ENCODE measurements around the gene OR2T33. TPM values are rescaled to one million over a fixed set of nuclear protein-coding genes. Genes with fewer than 3 reads are reported as not detected.
"Not testable (repeated sequence)": the region's sequence is repeated elsewhere in the genome, so short reads cannot be mapped to it uniquely, and the experiment has no call there.

OR2T33 gene, protein sequence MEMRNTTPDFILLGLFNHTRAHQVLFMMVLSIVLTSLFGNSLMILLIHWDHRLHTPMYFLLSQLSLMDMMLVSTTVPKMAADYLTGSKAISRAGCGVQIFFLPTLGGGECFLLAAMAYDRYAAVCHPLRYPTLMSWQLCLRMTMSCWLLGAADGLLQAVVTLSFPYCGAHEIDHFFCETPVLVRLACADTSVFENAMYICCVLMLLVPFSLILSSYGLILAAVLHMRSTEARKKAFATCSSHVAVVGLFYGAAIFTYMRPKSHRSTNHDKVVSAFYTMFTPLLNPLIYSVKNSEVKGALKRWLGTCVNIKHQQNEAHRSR
- not detected for polyA plus RNA-seq (ENCODE audit: insufficient read length)

DNA sequence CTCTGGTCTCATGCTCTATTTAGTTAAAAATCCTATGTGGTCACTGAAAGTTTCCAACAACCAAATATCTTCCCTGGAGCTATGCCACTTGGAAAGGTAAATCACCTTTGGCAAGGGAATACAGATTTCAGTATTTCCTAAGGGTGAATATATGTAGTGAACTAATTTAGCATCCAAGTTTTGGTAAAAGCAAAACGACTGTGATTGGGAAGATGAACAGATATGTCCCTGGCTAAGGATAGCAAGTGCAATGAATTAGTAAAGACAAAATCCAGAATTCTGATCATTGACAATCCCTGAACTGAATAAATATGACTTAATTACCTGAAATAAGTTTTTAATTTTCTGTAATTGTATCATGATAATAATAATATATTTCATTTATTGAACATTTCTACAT is at the start of gene OR2T33:
Gene OR2T33 (minus strand): TSS at position 101 of the 400 bp plus-strand sequence. CDS start 4,162 bp downstream, outside the sequence.
- DNase-seq (ENCODE audit: low read depth) = no peak

DNA sequence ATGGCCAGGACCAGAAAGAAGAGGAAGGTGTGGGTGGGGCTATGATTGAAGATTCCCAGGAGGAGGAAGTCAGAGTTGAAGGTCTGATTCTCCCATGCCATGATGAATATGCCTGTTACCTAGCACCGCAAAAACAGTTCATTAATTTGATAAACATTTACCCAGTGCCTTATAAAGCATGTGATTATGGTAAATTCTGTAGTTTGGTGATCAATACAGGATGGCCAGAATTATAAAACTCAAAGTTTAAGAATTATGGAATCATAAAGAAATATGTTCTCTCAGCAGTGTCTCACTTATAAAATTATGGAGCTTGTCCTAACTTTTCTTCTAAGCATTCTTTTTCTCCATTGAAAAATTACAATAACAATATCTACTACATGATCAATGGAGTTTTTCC is 46.7 kb upstream of the OR2T33 start, which contains the start of gene OR2M7:
Gene OR2M7 (minus strand): TSS at position 101 of the 400 bp plus-strand sequence. CDS start 0 bp downstream, at position 101.
- no peak for DNase-seq (ENCODE audit: low read depth)

DNA sequence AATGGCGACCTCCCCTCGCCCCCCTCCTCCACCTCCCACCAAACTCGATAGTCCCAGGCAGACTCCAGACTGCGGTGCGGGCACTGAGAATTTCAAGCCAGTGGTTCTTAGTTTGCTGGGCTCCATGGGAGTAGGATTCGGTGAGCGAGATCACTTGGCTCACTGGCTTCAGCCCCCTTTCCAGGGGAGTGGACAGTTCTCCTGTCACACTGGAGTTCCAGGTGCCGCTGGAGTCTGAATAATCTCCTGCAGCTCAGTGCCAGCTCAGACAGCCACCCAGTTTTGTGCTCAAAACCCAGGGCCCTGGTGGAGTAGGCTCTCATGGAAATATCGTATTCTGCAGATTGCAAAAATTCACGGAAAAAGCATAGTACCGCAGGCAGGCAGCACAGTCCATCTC is 39.0 kb upstream of the OR2T33 start:
- DNase-seq (ENCODE audit: low read depth) = no peak

DNA sequence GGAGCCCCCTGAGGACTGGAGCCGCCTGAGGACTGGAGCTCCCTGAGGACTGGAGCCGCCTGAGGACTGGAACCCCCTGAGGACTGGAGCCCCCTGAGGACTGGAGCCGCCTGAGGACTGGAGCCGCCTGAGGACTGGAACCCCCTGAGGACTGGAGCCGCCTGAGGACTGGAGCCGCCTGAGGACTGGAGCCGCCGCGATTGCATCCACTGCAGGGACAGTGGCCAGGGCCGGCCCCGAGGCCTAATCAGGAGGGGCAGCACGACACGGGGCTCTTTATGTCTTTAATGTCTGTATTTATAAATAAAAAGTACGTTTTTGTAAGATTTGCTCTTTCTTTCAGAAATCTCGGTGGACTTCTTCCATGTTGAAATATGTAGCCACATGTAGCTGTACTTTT is 29.0 kb upstream of the OR2T33 start:
- DNase-seq (ENCODE audit: low read depth) = not testable (repeated sequence)

DNA sequence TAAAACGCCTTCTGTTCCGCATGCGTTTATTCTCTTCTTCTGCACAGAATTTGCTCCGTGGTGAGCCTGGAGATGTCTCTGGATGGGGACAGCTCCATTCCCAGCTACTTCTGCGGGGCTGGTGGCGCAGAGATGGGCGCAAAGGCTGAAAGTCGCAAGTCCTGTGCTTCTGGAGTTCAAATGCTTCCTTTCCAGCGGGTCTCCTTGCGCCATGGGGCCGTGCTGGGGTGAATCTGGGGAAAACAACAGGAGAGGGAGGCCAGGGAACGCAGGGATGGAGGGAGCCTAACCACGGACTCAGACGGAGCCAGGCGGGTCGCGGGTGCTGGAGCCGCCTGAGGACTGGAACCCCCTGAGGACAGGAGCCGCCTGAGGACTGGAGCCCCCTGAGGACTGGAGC is 28.3 kb upstream of the OR2T33 start:
- DNase-seq (ENCODE audit: low read depth) = no peak

DNA sequence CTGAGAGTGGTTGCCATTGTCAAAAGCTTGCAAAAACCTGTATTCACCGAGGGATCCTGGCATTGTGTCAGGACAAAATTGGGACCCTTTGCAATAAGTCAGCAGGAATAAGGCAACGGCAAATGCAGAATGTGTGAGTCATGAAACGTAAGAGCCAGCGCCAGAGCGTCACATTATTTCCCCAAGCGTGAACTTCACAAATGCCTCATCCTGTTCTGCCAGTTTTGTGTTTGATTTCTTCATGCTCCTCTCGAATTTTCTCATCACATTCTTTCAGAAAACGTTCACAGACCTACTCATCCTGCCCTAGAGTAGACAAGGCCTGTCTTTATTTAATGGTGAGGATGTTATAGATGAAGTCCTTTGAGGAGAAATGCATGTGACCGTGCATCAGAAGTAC is 27.9 kb upstream of the OR2T33 start:
- DNase-seq (ENCODE audit: low read depth) = not testable (repeated sequence)

DNA sequence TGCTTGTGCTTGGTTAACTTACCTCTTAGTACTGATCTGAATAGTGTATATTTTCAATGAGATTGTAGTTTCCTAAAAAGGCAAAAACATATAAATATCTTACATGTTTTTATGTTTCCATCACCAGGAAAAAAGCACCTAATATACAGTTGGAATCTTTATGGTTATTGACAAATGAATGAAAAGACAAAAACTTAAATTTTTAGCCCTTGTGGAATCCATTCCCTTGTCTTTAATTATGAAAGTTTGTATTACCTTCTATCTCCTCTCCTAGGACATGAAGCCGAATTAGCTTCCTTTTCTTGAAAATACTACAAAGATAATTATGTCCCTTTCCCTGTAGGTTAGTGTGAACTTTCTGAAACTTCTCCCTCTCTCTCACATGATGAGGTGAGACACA is 25.5 kb upstream of the OR2T33 start, which contains the start of gene OR2T12:
Gene OR2T12 (minus strand): TSS at position 101 of the 400 bp plus-strand sequence. CDS start 7,846 bp downstream, outside the sequence.
- no peak for DNase-seq (ENCODE audit: low read depth)

DNA sequence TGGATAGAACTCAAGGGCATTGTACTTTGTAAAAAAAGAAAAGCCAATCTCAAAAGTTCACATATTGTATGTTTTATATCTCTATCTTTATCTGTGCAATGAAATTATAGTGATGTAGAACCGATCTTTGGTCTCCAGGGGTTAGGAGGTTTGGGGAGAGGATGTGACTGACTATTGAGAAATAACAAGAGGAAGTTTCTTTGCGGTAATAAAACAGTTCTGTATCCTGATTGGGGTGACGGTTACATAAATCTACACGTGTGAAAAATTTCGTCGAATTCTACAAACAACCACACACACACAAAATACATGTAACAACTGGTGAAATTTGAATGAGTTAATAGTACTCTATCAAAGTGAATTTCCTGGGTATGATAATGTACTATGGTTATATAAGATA is 10.6 kb upstream of the OR2T33 start:
- no peak for DNase-seq (ENCODE audit: low read depth)

DNA sequence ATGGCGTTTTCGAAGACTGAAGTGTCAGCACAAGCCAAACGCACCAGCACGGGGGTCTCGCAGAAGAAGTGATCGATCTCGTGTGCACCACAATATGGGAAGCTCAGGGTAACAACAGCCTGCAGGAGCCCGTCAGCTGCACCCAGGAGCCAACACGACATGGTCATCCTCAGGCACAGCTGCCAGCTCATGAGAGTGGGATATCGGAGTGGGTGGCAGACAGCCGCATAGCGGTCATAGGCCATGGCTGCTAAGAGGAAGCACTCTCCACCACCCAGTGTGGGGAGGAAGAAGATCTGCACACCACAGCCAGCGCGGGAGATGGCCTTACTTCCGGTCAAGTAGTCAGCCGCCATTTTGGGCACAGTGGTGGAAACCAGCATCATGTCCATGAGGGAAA is 4.6 kb downstream of the OR2T33 start:
- DNase-seq (ENCODE audit: low read depth) = not testable (repeated sequence)

DNA sequence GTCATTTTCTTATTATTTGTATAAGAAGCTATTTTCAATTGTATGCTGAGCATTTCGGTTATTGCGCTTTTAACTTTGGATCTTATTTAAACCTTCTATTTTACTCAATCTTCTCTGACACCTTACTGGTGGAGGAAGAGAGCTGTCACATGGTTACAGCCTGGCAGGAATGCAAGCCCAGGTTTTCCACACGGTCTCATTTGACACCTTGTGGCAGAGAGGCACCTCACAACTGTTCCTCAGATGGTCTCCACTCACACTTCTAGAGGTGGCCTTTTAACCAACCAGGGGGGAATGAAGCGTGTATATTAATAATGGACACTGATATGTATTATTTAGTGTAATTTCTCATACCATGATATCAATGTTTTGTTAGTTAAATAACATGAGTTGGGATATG is 9.6 kb downstream of the OR2T33 start:
- DNase-seq (ENCODE audit: low read depth) = no peak

DNA sequence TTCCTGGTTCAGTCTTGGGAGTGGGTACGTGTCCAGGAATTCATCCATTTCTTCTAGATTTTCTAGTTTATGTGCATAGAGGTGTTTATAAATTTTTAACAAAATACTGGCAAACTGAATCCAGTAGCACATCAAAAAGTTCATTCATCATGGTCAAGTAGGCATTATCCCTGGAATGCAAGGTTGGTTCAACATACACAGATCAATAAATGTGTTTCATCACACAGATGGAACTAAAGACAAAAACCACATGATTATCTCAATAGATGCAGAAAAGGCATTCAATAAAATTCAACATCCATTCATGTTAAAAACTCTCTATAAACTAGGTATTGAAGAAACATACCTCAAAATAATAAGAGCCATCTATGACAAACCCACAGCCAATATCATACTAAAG is 18.5 kb downstream of the OR2T33 start:
- not testable (repeated sequence) for DNase-seq (ENCODE audit: low read depth)

DNA sequence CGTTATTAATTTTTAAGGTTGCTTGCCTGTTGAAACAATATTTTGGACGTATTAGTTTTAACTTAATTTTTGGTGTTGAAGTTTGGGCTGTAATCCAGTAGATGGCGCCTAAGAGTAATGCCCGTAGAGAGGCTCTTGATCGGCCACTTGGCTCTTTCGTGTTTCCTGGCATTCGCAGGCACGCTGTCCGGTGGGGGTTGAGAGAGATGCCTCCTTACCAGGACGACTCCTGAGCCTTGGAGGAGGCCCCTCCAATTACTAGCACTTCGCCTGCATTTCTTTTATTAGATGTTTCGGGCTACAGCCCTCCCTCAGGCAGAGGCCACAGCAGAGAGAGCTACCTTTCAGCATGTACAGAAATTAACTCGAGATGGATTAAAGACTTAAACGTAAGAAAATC is 34.6 kb downstream of the OR2T33 start:
- DNase-seq (ENCODE audit: low read depth) = no peak

DNA sequence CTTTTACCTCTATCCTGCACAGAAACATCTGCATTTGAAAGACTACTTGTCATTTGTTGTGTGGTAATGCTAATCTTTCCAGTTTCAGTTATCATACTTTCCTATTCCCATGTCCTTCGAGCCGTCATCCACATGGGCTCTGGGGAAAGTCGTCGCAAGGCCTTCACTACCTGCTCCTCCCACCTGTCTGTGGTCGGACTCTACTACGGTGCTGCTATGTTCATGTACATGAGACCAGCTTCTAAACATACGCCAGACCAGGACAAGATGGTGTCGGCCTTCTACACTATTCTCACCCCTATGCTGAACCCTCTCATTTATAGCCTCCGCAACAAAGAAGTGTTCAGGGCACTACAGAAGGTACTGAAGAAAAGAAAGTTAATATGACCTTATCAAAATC is 38.3 kb downstream of the OR2T33 start:
- DNase-seq (ENCODE audit: low read depth) = no peak

DNA sequence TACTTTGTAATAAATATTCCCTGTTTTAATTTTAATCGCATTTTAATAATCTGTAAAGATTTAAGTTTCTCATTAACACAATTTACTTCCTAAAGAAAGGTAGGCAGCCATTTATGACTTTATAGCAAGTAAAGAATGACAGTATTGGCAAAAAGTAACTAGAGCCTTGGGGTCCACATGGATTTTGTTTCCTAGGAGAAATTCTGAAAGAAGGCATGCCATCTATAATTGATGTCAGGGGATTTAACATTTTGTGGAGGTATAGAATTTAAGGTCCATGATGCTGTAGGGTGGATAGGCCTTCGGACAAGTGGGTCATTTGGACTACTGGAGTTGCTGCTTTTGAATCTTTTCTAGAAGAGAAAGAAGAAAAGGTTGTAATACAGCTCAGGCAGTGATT is 46.7 kb downstream of the OR2T33 start, which contains the start of gene OR2M4:
Gene OR2M4 (plus strand): TSS at position 301 of the 400 bp plus-strand sequence. CDS start 7,512 bp downstream, outside the sequence.
- no peak for DNase-seq (ENCODE audit: low read depth)

DNA sequence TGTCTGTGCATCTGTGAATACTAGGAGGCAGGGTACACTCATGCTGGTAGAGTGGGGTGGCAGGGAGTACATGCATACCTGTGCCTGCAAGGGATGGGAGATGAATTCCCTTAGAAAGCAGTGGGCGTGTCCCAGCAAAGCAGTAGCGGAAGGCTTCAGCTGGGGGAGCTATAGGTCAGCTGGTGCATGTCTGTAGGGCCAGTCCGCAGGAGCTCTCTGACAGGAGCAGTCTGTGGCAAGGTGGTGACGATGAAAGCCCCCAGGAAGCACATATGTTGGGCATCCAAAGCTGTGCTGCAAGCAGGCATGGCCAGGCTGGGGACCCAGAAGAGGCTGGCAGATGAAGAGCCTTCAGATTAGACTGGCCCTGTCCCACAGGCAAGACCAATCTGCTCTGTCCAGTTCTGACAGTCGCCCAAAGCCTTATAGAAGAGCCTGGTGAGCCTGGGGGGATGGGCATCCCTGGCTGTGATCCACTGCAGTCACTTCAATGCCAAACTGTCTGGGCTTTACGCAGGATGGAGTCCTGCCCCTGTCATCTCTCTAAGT is 48.3 kb downstream of the OR2T33 start:
- no peak for DNase-seq (ENCODE audit: low read depth)

DNA sequence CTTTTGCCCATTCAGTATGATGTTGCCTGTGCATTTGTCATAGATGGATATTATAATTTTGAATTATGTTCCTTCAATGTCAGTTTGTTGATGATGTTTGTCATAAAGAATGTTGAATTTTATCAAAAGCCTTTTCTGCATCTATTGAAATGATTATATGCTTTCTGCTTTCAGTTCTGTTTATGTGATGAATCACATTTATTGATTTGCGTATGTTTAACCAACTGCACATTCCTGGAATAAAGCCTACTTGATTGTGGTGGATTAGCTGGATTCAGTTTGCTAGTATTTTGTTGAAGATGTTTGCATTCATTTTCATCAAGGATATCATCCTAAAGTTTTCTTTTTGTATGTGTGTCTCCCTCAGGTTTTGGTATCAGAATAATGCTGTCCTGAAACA is 52.2 kb downstream of the OR2T33 start:
- DNase-seq (ENCODE audit: low read depth) = no peak

Other genes starting within 250 kb of the OR2T33 start
- gene OR2L2, start 247.9 kb downstream of the OR2T33 start, polyA plus RNA-seq (ENCODE audit: insufficient read length) = 0.06 TPM
- not detected for gene OR2L3, start 231.1 kb downstream of the OR2T33 start, polyA plus RNA-seq (ENCODE audit: insufficient read length)
- not detected for gene OR2L13, start 182.8 kb downstream of the OR2T33 start, polyA plus RNA-seq (ENCODE audit: insufficient read length)
- gene OR2M5, start 132.8 kb downstream of the OR2T33 start, polyA plus RNA-seq (ENCODE audit: insufficient read length) = not detected
- not detected for gene OR2M2, start 103.2 kb downstream of the OR2T33 start, polyA plus RNA-seq (ENCODE audit: insufficient read length)
- 0.01 TPM for gene OR2M3, start 80.7 kb downstream of the OR2T33 start, polyA plus RNA-seq (ENCODE audit: insufficient read length)
- gene OR2M4, start 46.6 kb downstream of the OR2T33 start, polyA plus RNA-seq (ENCODE audit: insufficient read length) = 0.05 TPM
- gene OR2T12, start 25.4 kb upstream of the OR2T33 start, polyA plus RNA-seq (ENCODE audit: insufficient read length) = not detected
- not detected for gene OR2M7, start 46.6 kb upstream of the OR2T33 start, polyA plus RNA-seq (ENCODE audit: insufficient read length)
- not detected for gene OR14C36, start 70.8 kb upstream of the OR2T33 start, polyA plus RNA-seq (ENCODE audit: insufficient read length)
- not detected for gene OR2T4, start 83.7 kb upstream of the OR2T33 start, polyA plus RNA-seq (ENCODE audit: insufficient read length)
- not detected for gene OR2T6, start 97.8 kb upstream of the OR2T33 start, polyA plus RNA-seq (ENCODE audit: insufficient read length)
- not detected for gene OR2T1, start 125.1 kb upstream of the OR2T33 start, polyA plus RNA-seq (ENCODE audit: insufficient read length)
- not detected for gene OR2T2, start 167.7 kb upstream of the OR2T33 start, polyA plus RNA-seq (ENCODE audit: insufficient read length)
- not detected for gene OR2T3, start 195.4 kb upstream of the OR2T33 start, polyA plus RNA-seq (ENCODE audit: insufficient read length)
- not detected for gene OR2T5, start 210.6 kb upstream of the OR2T33 start, polyA plus RNA-seq (ENCODE audit: insufficient read length)
- gene OR2G6, start 230.1 kb upstream of the OR2T33 start, polyA plus RNA-seq (ENCODE audit: insufficient read length) = not detected